Stimulated activated CD4-positive, alpha-beta T cell treated with anti-CD3 and anti-CD28 coated beads, Interleukin-4, amount 100 ng/mL, for 1 hour (primary cell): ENCODE data around the gene SMU1.
"Not testable (repeated sequence)": the region's sequence is repeated elsewhere in the genome, so short reads cannot be mapped to it uniquely, and the experiment has no call there.

Source experiments
- DNase-seq: peaks from one replicate; pipeline ENCODE4 v3.0.0-alpha.2; 2020

The SMU1 gene

DNA sequence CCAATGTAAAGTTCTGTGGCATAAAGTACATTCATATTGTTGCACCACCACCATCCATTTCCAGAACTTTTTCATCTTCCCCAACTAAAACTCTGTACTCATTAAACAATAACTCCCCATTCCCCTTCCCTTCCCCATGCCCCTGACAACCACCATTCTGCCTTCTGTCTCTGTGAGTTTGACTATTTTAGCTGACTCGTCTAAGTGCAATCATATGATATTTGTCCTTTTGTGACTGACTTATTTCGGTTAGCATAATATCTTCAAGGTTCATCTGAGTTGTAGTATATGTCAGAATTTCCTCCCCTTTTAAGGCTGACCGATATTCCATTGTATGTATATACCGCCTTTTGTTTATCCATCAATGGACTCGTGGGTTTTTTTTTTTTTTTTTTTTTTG, 29.0 kb upstream of the SMU1 start:
- DNase-seq = no peak

- DNase-seq = no peak
Measured at GRCh38 chr9:33104401-33104800, 27.9 kb upstream of the SMU1 start.

GRCh38 chr9:33103501-33104281, 27.2 kb upstream of the SMU1 start:
- DNase-seq = no peak

- DNase-seq = no peak
Measured at GRCh38 chr9:33102551-33103210, 26.2 kb upstream of the SMU1 start.

- DNase-seq = no peak
Measured at GRCh38 chr9:33101104-33101951, 24.9 kb upstream of the SMU1 start.

- DNase-seq = no peak
Measured at GRCh38 chr9:33099754-33100153, 23.3 kb upstream of the SMU1 start.

- no peak for DNase-seq
Measured at GRCh38 chr9:33097192-33097591, 20.7 kb upstream of the SMU1 start.

- DNase-seq = no peak
Measured at GRCh38 chr9:33092634-33093033, 16.2 kb upstream of the SMU1 start.

- DNase-seq = not testable (repeated sequence)
Measured at GRCh38 chr9:33085672-33086071, 9.2 kb upstream of the SMU1 start.

GRCh38 chr9:33082538-33083326, 6.3 kb upstream of the SMU1 start:
- DNase-seq = no peak

DNA sequence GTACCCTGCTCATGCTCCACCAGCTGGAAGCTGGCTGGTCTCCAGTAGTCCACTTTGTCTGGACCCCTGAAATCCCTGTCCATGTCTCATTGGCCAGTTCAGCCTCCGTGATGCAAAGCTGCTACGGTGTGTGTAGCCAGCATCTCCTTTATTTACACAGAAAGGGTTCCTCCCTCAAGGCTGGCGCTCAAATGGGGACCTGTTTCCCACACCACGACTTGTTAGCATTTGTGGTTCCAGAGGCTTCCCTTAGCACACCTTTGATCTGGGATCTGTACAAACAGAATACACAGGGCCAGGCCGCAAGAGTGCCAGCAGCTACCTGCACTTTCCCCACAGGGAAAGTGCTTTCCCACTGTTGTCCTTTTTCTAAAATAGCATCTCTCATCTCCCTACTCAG, 5.7 kb upstream of the SMU1 start:
- no peak for DNase-seq

- DNase-seq = peak; percentile 34
Measured at GRCh38 chr9:33081128-33081851, 4.8 kb upstream of the SMU1 start.

- DNase-seq = no peak
Measured at GRCh38 chr9:33080534-33080933, 4.1 kb upstream of the SMU1 start.

DNA sequence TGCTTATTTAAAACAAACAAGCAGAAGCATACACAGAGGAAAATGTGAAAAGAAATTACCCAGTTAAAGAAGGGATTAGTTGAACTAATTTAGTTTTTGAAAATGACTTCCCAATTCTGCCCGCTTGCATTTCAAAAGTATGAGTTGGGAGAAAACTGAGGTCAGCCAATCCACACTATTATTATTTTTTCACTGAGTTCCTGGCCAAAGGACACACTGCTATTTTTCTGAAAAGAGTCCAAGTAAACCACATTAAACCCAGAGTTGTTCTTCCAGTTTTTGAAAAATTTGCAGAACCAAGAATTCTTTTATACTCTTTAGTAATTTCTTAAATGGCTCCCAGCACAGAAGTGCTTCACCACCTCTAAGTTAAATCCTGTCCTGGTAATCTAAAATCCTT, 7.5 kb downstream of the SMU1 start:
- no peak for DNase-seq

DNA sequence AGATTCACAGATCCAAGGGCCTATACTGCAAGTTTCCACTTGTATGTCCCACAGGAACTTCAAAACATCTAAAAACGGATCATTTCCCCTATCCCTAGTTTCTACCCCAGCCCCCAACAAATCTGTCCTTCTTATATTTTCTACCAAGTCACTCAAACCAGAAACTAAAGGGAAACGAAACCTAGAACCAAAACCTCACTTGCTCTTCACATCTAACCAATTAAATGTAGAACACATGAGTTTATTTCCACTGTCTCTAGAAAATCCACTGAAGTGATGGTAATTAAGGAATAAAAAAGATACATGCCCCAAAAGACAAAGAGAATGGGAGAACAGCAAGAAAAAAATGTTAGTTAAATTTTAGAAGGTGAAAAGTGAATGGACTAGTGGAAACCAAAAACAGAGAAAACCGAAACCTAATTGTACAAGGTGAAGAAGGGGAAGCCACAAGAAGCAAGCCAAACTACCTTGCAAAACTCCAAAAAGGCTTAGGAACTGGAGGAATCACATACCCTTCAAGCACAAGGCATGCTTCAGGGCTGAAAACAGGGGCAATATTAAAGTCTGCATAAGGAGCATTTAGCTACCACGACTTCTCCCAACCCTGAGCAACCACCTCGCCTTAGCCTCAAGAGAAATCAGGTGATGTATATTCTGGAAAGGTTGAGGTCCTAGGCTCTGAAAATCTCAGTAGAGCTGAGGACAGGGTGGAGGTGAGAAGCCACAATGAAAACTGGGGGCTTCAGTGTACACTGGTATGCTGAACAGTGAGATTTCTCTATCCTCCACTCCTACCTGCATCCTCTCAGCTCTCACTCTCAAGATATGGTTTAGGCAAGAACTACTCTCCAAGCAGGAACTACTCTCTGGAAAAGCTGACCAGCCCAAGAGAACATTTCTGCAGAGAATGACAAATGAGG, 11.1 kb downstream of the SMU1 start:
- DNase-seq = no peak

- DNase-seq = no peak
Measured at GRCh38 chr9:33051144-33051543, 25.3 kb downstream of the SMU1 start.

DNA sequence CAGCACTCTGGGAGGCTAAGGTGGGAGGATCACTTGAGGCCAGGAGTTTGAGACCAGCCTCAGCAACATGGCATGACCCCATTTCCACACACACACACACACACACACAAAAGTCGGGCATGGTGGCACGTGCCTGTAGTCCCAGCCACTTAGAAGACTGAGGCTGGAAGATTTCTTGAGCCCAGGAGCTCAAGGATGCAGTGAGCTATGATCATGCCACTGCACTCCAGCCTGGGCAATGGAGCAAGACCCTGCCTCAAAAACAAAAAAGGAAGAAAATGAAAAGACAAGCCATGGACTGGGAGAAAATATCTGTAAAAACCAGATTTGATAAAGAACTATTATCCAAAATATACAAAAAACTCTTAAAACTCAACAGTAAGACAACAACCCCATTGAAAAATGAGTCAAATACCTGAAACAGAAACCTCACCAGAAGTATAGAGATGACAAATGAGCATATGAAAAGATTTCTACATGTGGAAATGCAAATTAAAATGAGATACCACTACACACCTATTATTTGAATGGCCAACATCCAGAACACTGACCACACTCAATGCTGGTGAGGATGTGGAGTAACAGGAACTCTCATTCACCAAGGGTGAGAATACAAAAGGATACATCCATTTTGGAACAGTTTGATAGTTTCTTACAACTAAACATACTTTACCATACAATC, 26.7 kb downstream of the SMU1 start:
- DNase-seq = no peak

GRCh38 chr9:33048054-33048465, 28.4 kb downstream of the SMU1 start:
- no peak for DNase-seq

- DNase-seq = no peak
Measured at GRCh38 chr9:33046061-33046460, 30.4 kb downstream of the SMU1 start.

DNA sequence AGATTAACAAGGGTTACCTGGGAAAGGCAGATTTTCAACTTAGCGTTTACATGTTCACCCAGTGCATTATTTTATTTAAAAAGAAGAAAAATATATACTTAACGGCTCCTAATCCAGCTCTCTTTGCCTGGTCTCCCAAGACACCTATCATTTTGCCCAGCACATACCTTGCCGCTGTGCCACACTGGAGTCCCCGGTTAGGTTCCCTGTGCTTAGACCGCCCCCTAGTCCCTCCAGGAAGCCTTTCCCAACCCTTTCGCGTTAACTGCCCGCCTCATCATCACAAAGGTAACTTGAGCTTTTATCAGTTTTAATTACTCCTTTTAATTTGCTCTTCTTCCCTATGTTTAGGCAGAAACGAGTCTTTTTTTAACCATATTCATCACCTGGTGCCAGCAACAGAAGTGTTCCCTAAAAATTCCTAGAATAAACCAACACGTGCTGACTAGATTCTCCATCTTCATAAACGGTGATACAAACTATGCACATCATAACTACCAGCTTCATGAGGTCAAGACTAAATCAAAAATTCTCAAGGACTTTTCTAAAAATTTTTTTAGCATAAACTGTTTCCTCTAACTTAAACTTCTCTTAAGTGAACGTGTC, 31.7 kb downstream of the SMU1 start:
- no peak for DNase-seq
